Peyer's patch (tissue), 4 donors: ENCODE data around the gene ERC1.

ENCODE experiments used
- CTCF ChIP-seq, 6 experiments: fragments of 450-650 bp in 4 of 6; fragments of 200-600 bp in 2 of 6; sonication (generic) in 1 of 6; IDR thresholded peaks; one replicate each; pipeline ENCODE4 v1.5.1; 2017 to 2019; ENCODE audit warnings: antibody characterized with exemption in 6 of 6, mild to moderate bottlenecking in 3 of 6, moderate library complexity in 1 of 6
- POLR2A ChIP-seq, 2 donors: fragments of 450-650 bp; IDR thresholded peaks; one replicate each; pipeline ENCODE4 v1.5.1; 2017; ENCODE audit warnings: antibody characterized with exemption in 2 of 2, mild to moderate bottlenecking in 2 of 2, moderate library complexity in 2 of 2

GRCh38 chr12:1465990-1466389, 475.0 kb downstream of the ERC1 start:
- TF ChIP-seq CTCF (IDR thresholded peaks at IDR 0.05) (no peak), POLR2A (IDR thresholded peaks at IDR 0.05) (no peak)
